Pancreas (tissue), 10 donors: ENCODE results near the gene SHISAL2A. TPM values are rescaled to one million over a fixed set of nuclear protein-coding genes. Genes with fewer than 3 reads are reported as not detected.

Experiments
- ATAC-seq, 4 donors: fragments of 200-7000 bp; cut with Tn5 transposase; one replicate each; pipeline versions ENCODE4 v1.8.0 to v1.9.1; 2020; ENCODE audit warnings: mild to moderate bottlenecking in 4 of 4, moderate library complexity in 4 of 4
- DNase-seq, 6 donors: peaks; one replicate each; pipeline ENCODE4 v3.0.0-alpha.2; 2020
- FAIRE-seq: peaks from 2 replicates; lab custom pipeline; 2012; peaks lifted over from hg19 to GRCh38; lab: Jason Lieb, UNC
- H3K27ac ChIP-seq, 4 donors: fragments of 200-600 bp; sonication (generic); 1 replicate in 3 of 4; 2 replicates in 1 of 4; pipeline versions ENCODE4 v1.5.0 to v1.8.0; 2020
- H3K27me3 ChIP-seq, 4 donors: fragments of 200-600 bp; one replicate each; pipeline ENCODE4 v1.8.0; 2021
- H3K36me3 ChIP-seq, 3 donors: fragments of 200-600 bp; sonication (generic) in 1 of 3; one replicate each; pipeline versions ENCODE4 v1.5.0 to v1.8.0; 2020 to 2021
- H3K4me1 ChIP-seq, 3 donors: fragments of 200-600 bp; one replicate each; pipeline ENCODE4 v1.8.0; 2021
- H3K4me3 ChIP-seq, 4 donors: fragments of 200-600 bp; sonication (generic) in 2 of 4; one replicate each; pipeline versions ENCODE4 v1.5.0 to v1.8.0; 2020 to 2021
- H3K9me3 ChIP-seq, 4 donors: fragments of 200-600 bp; one replicate each; pipeline ENCODE4 v1.8.0; 2021
- CTCF ChIP-seq, 4 donors: fragments of 200-600 bp; sonication (generic) in 3 of 4; IDR thresholded peaks; one replicate each; pipeline versions ENCODE4 v1.5.0 to v1.8.0; 2021; ENCODE audit warnings: antibody characterized with exemption in 4 of 4
- WGBS, 2 donors: extraction: QIAGEN DNeasy Blood & Tissue Kit; methylation state at CpG; one replicate each; pipeline ENCODE4 v1.1.7; 2013; 5-methylcytosine and 5-hydroxymethylcytosine counted together
- intact Hi-C, 3 donors: fragments of 100-400 bp; cut with DNase I; formaldehyde crosslinking; loops; one replicate each; pipeline versions ENCODE4 v1.11.1 to v1.14.2; 2022
- polyA plus RNA-seq, 2 donors: library from polyadenylated mRNA; stranded (reverse); fragments of 200-250 nt; gene quantifications; one replicate each; pipeline ENCODE4 v1.2.3, GENCODE V29; 2013
- total RNA-seq, 6 donors: library from RNA; stranded (reverse); fragmentation: NEBNext Ultra II Directional in 4 of 6; extraction: Animal tissue kit (Norgen Biotek cat#: 25700) in 4 of 6; gene quantifications; one replicate each; pipeline versions ENCODE4 v1.2.1 to v1.2.4, GENCODE V29; 2021 to 2023
- donor health status: healthy with polysubstance abuse.
- donor health status: DM: no; HTN: no; CAD: no; lungs with moderate emphysema.
- donor health status: DM: no; HTN: no; CAD: no.
- donor health status: control.
- donor health status: control.
- donor health status: Bipolar disorder and iron deficiency.
- donor health status: DM: yes; HTN: yes; CAD: no.
- donor health status: DM: no; HTN: no; CAD: no.
- donor health status: DM: no; HTN: no; CAD: no.
- donor health status: DM: yes; HTN: yes; CAD: no.

The SHISAL2A gene
- total and polyA plus RNA-seq, 8 donors = 0.19 to 0.66 (median 0.42) TPM; not detected in 3

- Histone ChIP-seq H3K9me3 (no peaks in the 10 kb centered on the region), H3K4me1 (no peaks in the 10 kb centered on the region), H3K27me3 (no peaks in the 10 kb centered on the region), H3K4me3 (no peak overlapping the region), H3K36me3 (no peaks in the 10 kb centered on the region), H3K27ac (no peak overlapping the region)
- FAIRE-seq (no peak), ATAC-seq (peak; percentile 43 to 82 (median 78)), DNase-seq (no peak)
- no peak for TF ChIP-seq CTCF (IDR thresholded peaks at IDR 0.05)
- intact Hi-C loops = no loop called here
- WGBS, 2 donors = 50 to 53% methylated on average over 6 of the region's 6 CpGs
These were observed 44.3 kb downstream of the SHISAL2A start for GRCh38 chr1:52677076-52677806.

- no peaks in the 10 kb centered on the region for H3K36me3 ChIP-seq
These were observed 46.1 kb downstream of the SHISAL2A start for GRCh38 chr1:52679048-52679447.

GRCh38 chr1:52679498-52679897 lies 46.5 kb downstream of the SHISAL2A start:
- Histone ChIP-seq H3K27me3 (no peaks in the 10 kb centered on the region), H3K4me1 (no peaks in the 10 kb centered on the region), H3K4me3 (no peak overlapping the region), H3K9me3 (no peaks in the 10 kb centered on the region), H3K27ac (no peak overlapping the region), H3K36me3 (no peaks in the 10 kb centered on the region)
- intact Hi-C loops = no loop called here
- 85 to 89% methylated on average over 5 of the region's 5 CpGs for WGBS, 2 donors
- FAIRE-seq (no peak), ATAC-seq (no peak), DNase-seq (no peak)
- TF ChIP-seq CTCF (IDR thresholded peaks at IDR 0.05) = no peak

More at GRCh38 chr1:52679048-52679447, 46.1 kb downstream of the SHISAL2A start:
- 93 to 100% methylated on average over 1 of the region's 1 CpG for WGBS, 2 donors
- intact Hi-C loops = no loop called here
- TF ChIP-seq CTCF (IDR thresholded peaks at IDR 0.05) = no peak
- Histone ChIP-seq H3K9me3 (no peaks in the 10 kb centered on the region), H3K27me3 (no peaks in the 10 kb centered on the region), H3K27ac (no peak overlapping the region), H3K4me1 (no peaks in the 10 kb centered on the region), H3K4me3 (no peak overlapping the region)
- ATAC-seq = no peak
- FAIRE-seq = no peak
- no peak for DNase-seq

- DNase-seq = no peak
- intact Hi-C loops = no loop called here
- ATAC-seq = no peak
- no peak for TF ChIP-seq CTCF (IDR thresholded peaks at IDR 0.05)
- WGBS, 2 donors = 72 to 75% methylated on average over 3 of the region's 3 CpGs
- Histone ChIP-seq H3K27ac (no peak overlapping the region), H3K4me3 (no peak overlapping the region), H3K27me3 (no peaks in the 10 kb centered on the region), H3K4me1 (no peaks in the 10 kb centered on the region), H3K36me3 (no peaks in the 10 kb centered on the region), H3K9me3 (no peaks in the 10 kb centered on the region)
- FAIRE-seq = no peak
These were observed 47.4 kb downstream of the SHISAL2A start for GRCh38 chr1:52680353-52680752.

- ATAC-seq = no peak
- H3K27ac ChIP-seq = no peak overlapping the region
- no peaks in the 10 kb centered on the region for H3K27me3 ChIP-seq
- no peaks in the 10 kb centered on the region for H3K36me3 ChIP-seq
- intact Hi-C loops = no loop called here
- H3K9me3 ChIP-seq = no peaks in the 10 kb centered on the region
- WGBS, 2 donors = 84 to 91% methylated on average over 4 of the region's 4 CpGs
- no peak for FAIRE-seq
- H3K4me3 ChIP-seq = no peak overlapping the region
- no peaks in the 10 kb centered on the region for H3K4me1 ChIP-seq
- DNase-seq = no peak
- no peak for TF ChIP-seq CTCF (IDR thresholded peaks at IDR 0.05)
These were observed 48.2 kb downstream of the SHISAL2A start for GRCh38 chr1:52681136-52681535.
